GF-D8 (cell line): ENCODE measurements around the gene ROR2.
"Not testable (repeated sequence)": the region's sequence is repeated elsewhere in the genome, so short reads cannot be mapped to it uniquely, and the experiment has no call there.

Source experiments
- DNase-seq: peaks from one replicate; lab custom pipeline; 2025; lab: John Stamatoyannopoulos, UW

The ROR2 gene

GRCh38 chr9:91923145-91923544, 26.9 kb downstream of the ROR2 start:
- no peak for DNase-seq

GRCh38 chr9:91921371-91921770, 28.7 kb downstream of the ROR2 start:
- no peak for DNase-seq

- DNase-seq: no peak
These were observed 29.2 kb downstream of the ROR2 start for GRCh38 chr9:91920630-91921350.

- DNase-seq: no peak
These were observed 30.4 kb downstream of the ROR2 start for GRCh38 chr9:91919621-91920020.

- DNase-seq: no peak
These were observed 32.6 kb downstream of the ROR2 start for GRCh38 chr9:91917436-91917835.

GRCh38 chr9:91915524-91916263, 34.3 kb downstream of the ROR2 start:
- no peak for DNase-seq

GRCh38 chr9:91914937-91915336, 35.1 kb downstream of the ROR2 start:
- no peak for DNase-seq

- DNase-seq: no peak
These were observed 35.6 kb downstream of the ROR2 start for GRCh38 chr9:91914404-91914803.

GRCh38 chr9:91913986-91914385, 36.0 kb downstream of the ROR2 start:
- DNase-seq: no peak

- no peak for DNase-seq
These were observed 36.9 kb downstream of the ROR2 start for GRCh38 chr9:91913096-91913495.

- DNase-seq: no peak
These were observed 38.4 kb downstream of the ROR2 start for GRCh38 chr9:91911657-91912056.

GRCh38 chr9:91909256-91909655, 40.8 kb downstream of the ROR2 start:
- not testable (repeated sequence) for DNase-seq

- no peak for DNase-seq
These were observed 41.3 kb downstream of the ROR2 start for GRCh38 chr9:91908746-91909145.

- DNase-seq: no peak
These were observed 41.8 kb downstream of the ROR2 start for GRCh38 chr9:91908293-91908623.

GRCh38 chr9:91907484-91908292, 42.3 kb downstream of the ROR2 start:
- DNase-seq: no peak

- DNase-seq: no peak
These were observed 44.0 kb downstream of the ROR2 start for GRCh38 chr9:91905991-91906469.

- no peak for DNase-seq
These were observed 44.8 kb downstream of the ROR2 start for GRCh38 chr9:91905237-91905650.

- no peak for DNase-seq
These were observed 45.3 kb downstream of the ROR2 start for GRCh38 chr9:91904588-91905236.

- no peak for DNase-seq
These were observed 46.7 kb downstream of the ROR2 start for GRCh38 chr9:91903126-91903911.

GRCh38 chr9:91902475-91903125, 47.4 kb downstream of the ROR2 start:
- DNase-seq: no peak

- DNase-seq: no peak
These were observed 49.2 kb downstream of the ROR2 start for GRCh38 chr9:91900797-91901177.
